HCT116 (cell line): ENCODE results near the gene TMEM132D.

Source experiments
- EZH2phosphoT487 ChIP-seq: fragments of 200-600 bp; IDR thresholded peaks from 2 replicates; pipeline ENCODE4 v1.6.1; 2018; ENCODE audit warnings: antibody characterized with exemption, borderline replicate concordance
- POLR2A ChIP-seq: IDR thresholded peaks from 2 replicates; pipeline ENCODE4 v1.7.0; 2011; ENCODE audit warnings: borderline replicate concordance; ENCODE audit not compliant: insufficient read depth, insufficient read length; ENCODE audit errors: extremely low read depth
- TCF7L2 ChIP-seq: IDR thresholded peaks from 2 replicates; pipeline ENCODE4 v1.7.0; 2011; ENCODE audit warnings: borderline replicate concordance, inconsistent platforms; ENCODE audit not compliant: insufficient read depth, insufficient read length; ENCODE audit errors: extremely low read depth
- YY1 ChIP-seq: IDR thresholded peaks from 2 replicates; pipeline ENCODE4 v1.6.1; 2011; ENCODE audit warnings: low read length, low read depth, moderate library complexity, mild to moderate bottlenecking; ENCODE audit not compliant: insufficient replicate concordance; ENCODE audit errors: extremely low read depth
- TF ChIP-seq, protein P1 (sequence below), 3 experiments: fragments of 200-600 bp in 1 of 3; sonication (generic) in 1 of 3; IDR thresholded peaks in 2 of 3; conservative IDR thresholded peaks in 1 of 3; 2 replicates each; pipeline ENCODE4 v1.5.1; 2012 to 2017; ENCODE audit warnings: low read depth in 2 of 3, low read length in 2 of 3, antibody characterized with exemption in 1 of 3, borderline replicate concordance in 1 of 3, control low read depth in 1 of 3, mild to moderate bottlenecking in 1 of 3, mixed read lengths in 1 of 3, mixed run types in 1 of 3, moderate library complexity in 1 of 3; ENCODE audit not compliant: insufficient read depth in 1 of 3
- TF ChIP-seq, protein P2 (sequence below): IDR thresholded peaks from 2 replicates; pipeline ENCODE4 v1.6.1; 2012; ENCODE audit warnings: low read depth

DNA sequence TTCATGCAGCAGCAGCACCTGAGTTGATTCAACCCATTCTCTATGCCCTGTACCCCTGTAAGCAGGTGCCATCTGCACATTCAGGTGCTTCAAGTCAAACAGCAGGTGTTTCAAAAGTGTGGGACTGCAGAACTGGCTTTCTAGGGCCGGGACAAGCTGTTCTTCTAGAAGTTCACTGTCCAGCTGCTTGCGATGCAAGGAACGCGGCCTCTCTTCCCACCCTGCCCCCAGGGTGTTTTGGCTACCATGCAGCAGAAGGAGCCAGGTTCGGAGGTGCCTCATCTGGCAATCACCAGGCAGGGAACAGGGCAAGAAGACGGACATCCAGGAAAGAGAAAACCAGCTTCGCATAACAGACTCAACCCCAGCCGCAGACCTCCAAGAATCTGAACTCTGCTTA is 35.2 kb downstream of the TMEM132D start:
- TF ChIP-seq, protein P1, sequence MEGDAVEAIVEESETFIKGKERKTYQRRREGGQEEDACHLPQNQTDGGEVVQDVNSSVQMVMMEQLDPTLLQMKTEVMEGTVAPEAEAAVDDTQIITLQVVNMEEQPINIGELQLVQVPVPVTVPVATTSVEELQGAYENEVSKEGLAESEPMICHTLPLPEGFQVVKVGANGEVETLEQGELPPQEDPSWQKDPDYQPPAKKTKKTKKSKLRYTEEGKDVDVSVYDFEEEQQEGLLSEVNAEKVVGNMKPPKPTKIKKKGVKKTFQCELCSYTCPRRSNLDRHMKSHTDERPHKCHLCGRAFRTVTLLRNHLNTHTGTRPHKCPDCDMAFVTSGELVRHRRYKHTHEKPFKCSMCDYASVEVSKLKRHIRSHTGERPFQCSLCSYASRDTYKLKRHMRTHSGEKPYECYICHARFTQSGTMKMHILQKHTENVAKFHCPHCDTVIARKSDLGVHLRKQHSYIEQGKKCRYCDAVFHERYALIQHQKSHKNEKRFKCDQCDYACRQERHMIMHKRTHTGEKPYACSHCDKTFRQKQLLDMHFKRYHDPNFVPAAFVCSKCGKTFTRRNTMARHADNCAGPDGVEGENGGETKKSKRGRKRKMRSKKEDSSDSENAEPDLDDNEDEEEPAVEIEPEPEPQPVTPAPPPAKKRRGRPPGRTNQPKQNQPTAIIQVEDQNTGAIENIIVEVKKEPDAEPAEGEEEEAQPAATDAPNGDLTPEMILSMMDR (IDR thresholded peaks at IDR 0.05 in 2 of 3, conservative IDR thresholded peaks at IDR 0.05 in 1 of 3; ENCODE audit: borderline replicate concordance in 1 of 3, insufficient read depth in 1 of 3, low read depth in 2 of 3, low read length in 2 of 3): no peak
- TF ChIP-seq, protein P2, sequence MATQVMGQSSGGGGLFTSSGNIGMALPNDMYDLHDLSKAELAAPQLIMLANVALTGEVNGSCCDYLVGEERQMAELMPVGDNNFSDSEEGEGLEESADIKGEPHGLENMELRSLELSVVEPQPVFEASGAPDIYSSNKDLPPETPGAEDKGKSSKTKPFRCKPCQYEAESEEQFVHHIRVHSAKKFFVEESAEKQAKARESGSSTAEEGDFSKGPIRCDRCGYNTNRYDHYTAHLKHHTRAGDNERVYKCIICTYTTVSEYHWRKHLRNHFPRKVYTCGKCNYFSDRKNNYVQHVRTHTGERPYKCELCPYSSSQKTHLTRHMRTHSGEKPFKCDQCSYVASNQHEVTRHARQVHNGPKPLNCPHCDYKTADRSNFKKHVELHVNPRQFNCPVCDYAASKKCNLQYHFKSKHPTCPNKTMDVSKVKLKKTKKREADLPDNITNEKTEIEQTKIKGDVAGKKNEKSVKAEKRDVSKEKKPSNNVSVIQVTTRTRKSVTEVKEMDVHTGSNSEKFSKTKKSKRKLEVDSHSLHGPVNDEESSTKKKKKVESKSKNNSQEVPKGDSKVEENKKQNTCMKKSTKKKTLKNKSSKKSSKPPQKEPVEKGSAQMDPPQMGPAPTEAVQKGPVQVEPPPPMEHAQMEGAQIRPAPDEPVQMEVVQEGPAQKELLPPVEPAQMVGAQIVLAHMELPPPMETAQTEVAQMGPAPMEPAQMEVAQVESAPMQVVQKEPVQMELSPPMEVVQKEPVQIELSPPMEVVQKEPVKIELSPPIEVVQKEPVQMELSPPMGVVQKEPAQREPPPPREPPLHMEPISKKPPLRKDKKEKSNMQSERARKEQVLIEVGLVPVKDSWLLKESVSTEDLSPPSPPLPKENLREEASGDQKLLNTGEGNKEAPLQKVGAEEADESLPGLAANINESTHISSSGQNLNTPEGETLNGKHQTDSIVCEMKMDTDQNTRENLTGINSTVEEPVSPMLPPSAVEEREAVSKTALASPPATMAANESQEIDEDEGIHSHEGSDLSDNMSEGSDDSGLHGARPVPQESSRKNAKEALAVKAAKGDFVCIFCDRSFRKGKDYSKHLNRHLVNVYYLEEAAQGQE: no peak
- TF ChIP-seq POLR2A (no peak), TCF7L2 (no peak), YY1 (no peak), EZH2phosphoT487 (no peak)
